HG03571 (cell line): Measurements from ENCODE around the gene CD99.

Experiments
- ATAC-seq: cut with Tn5 transposase; IDR thresholded peaks from one replicate; pipeline ENCODE4 v1.9.1; 2021; ENCODE audit not compliant: unreplicated experiment

Gene CD99

DNA sequence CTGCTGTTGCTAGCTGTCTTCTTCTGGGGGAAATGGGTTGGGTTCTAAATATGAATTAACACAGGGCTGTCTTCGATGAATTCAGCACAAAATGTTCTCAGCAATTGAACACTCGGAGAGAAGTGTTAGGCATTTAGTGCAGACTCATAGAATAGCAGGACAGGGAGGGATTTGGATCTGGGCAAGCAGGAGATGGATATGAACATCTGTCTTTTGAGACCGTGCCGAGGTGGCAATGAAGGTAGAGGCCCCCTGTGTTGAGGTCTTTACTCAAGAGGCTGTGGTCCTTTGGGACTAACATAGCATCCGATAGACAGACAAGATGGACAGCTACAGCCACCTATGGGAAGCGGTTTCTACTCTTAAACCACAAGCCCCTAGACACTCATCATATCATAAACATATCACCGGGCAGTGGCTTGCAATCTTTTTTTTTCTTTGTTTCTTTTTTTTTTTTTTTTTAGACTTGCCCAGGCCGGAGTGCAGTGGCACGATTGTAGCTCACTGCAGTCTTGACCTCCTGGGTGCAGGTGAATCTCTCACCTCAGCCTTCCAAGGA, 6.7 kb downstream of the CD99 start:
- ATAC-seq, result peak; percentile 48

DNA sequence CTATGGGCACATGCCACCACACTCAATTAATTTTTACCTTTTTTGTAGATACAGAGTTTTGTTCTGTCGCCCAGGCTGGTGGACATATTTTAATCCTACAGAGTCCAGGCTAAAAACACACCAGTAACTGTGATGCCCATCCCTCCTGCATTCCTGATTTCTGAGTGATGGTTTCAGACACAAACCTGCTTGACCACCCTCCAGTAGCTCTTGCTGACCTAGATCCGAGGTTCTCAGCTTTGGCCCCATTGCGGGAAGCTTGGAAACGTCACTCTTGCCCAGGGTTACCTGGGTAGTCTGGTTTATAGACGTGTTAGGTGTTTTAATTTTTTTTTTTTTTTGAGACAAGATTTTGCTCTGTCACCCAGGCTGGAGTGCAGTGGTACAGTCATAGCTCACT, 7.5 kb downstream of the CD99 start:
- ATAC-seq, result no peak

DNA sequence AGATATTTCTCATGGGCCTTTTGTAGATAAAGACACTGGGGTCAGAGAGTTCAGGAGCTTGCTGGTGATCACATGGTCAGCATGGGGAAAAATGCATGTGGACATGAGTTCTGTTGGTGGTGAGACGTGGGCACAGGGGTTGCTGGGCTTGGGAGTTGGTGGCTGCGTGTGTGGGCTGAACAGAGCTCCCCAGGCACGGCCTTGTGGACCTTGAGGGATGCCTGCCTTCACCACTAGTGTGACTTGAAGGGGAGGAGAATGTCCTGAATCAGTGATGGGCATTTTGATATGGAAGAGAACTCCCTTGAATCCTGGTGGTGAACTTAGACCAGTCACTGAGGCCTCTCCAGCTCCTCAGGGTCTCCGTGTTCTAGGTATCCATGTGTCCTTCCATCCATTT, 8.9 kb downstream of the CD99 start:
- ATAC-seq, result no peak

DNA sequence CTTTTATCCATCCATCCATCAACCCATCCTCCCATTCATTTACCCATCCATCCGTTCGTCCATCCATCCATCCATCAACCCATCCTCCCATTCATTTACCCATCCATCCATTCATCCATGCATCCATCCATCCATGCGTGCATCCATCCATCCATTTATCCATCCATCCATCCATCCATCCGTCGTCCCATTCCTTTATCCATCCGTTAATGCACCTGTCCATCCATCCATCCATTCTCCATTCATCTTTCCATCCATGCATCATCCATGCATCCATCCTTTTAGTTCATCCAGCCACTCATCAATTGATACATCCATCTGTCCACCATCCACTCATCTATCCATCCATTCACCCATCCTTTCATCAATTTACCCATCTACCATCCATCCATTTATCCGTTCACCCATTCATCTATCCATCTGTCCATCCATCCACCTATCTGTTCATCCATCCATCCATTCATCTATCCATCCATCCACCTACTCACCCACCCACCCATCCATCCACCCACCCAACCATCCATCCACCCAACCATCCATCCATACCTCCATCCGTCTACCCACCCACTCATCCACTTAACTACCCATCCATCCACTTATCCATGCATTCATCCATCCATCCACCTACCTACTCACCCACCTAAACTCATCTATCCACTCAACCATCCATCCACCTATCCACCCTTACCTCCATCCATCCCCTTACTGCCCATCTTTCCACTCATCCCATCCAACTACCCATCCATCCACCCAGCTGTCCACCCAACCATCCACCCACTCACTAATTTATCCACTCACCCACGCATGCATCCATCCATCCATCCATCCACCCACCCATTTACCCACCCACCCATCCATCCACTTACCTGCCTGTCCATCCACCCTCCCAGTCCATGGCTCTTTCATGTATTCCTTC, 9.6 kb downstream of the CD99 start:
- no peak for ATAC-seq

DNA sequence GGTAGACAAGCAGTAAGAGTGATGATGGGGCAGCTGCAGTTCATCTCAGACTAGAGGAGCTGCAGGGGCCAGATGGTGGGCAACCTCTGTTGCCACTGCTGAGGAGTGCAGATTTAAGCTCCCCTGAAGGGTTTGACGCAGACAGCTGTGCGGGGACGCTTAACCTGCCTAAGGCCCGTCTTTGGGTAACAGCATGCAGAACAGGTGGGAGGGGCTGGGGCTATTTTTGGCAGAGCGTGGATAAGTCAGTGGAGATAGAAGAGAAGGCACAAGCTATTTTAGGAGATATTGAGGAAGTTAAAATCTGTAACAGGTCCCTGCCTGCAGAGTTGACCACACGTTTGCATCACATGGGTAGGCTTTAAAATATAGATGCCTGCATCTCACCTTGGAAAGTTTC, 10.5 kb downstream of the CD99 start:
- ATAC-seq, result no peak

DNA sequence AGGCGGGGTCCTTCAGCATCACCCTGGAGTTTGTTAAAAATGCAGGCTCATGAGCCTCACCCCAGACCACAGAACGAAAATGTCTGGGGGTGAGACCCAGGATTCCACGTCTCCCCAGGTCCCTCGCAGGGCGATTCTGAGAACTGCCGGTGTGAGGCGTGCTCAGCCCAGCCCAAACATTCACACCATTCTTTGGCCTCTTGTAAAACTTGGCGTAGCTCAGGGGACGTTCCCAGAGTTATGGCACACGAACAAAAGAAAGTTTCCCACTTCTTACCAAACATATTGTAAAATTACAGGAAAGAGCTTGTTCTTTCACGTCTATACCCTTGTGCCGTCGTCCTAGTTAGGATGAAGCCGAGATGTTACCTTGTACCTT, 12.9 kb downstream of the CD99 start:
- no peak for ATAC-seq

DNA sequence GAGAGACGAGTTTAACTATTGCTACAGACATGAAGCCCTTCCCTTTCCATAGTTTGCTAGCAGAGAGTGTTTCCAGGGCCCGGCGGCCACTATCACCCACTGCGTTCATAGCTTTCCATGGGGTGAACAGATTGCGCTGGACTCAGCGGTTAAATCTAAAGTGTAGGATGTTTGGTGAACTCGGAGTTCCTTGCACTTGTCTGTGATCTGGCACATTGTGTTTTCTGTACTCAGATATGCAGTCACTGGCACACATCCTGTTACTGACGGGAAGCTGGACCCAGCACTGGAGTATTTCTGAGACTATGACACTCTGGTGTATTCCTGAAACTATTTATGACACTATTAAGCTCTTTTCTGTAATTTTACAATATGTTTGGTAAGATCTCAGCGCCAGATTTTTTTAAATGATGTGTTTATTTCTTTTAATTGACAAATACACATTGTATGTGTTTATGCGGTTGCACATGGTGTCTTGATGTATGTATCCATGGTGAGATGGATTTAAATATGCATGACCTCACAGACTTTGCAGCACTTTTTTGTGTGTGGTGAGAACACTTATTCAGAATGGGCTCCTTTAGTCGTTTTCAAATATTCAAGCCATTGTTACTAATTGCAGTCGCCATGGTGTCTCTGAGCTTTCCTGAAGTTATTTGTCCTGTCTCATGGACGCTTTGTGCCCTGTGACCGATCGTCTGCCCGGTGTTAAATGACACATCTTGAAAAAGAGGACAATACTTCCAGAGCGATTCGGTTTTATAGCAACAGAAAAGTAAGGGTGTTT, 14.1 kb downstream of the CD99 start:
- ATAC-seq, result no peak

DNA sequence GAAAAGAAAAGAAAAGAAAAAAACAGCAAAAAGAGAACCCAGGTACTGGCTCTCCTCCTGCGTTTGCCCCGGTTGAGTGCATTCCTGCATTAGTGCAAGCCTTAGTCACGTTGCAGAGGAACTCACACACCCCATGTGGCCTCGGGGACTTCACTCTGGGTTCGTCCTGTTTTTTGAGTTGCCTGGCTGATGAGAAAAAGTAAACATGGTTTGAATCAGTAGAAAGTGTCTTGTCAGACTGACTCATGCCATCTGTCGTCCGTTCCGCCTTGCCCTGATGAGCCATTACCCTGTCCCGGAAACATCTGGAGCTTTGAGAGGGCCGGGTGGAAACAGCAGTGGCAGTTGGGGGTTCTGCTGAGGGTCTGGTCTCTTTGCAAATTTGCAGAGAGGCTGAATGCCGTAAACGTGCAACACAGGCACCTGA, 16.3 kb downstream of the CD99 start:
- ATAC-seq, result peak; percentile 88

DNA sequence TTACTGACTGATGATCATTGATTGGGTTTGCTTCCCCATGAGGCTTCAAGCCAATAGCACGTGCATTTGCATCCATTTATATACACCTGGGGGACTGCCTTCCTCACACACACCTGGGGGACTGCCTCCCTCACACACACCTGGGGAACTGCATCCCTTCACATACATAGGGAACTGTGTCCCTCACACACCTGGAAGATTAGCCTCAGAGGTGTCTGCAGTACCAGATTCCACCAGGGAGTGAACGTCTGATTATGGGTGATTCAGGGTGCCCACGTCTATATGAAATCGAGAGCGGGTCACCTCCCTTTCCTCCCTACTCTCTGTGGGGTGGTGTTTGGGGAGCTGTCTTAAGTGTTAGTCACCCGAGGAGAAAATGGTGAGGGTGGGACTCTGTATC, 16.9 kb downstream of the CD99 start:
- no peak for ATAC-seq

DNA sequence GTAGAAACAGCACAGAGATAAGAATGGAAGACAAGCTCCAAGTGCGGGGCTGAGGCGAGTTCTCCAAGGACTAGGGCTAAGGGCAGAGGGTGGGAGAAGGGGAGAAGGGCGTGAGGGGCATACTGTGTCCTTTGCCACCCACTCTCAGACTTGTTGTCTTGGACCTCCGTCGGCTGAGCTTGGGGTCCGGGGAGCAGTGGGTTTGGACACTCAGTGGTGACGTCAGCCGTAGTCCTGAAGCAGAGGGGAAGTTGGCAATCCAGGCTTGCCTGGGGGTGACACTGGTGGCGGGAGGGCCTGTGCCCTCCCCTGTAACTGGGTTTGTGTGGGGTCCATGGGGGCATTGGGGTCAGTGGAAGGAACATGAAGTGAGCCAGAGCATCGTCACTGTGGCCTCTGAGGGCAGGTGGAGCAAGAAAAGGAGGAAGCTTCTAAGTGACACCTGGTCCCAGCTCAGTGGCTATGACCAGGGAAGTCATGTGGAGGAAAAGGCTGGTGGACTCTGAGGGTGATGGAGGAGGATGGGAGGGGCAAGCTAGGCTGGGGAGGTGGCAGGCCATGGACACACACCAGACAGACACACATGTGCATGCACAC, 17.6 kb downstream of the CD99 start:
- no peak for ATAC-seq

DNA sequence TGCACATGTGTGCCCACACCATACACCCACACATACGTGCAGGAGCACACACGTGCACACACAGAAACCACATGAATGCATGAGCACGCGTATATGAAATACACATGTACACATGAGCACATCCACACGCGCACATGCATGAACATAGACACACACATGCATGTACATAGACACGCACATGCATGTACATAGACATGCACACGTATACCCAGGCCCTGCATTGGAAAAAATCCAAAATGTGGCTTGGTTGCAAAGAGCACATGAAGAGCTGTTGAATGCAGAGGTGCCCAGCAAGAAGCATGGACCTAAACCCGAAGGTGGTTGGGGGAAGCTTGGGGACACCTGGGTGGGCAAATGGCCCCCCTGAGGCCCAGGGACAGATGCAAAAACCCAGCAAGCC, 18.5 kb downstream of the CD99 start:
- ATAC-seq, result no peak

DNA sequence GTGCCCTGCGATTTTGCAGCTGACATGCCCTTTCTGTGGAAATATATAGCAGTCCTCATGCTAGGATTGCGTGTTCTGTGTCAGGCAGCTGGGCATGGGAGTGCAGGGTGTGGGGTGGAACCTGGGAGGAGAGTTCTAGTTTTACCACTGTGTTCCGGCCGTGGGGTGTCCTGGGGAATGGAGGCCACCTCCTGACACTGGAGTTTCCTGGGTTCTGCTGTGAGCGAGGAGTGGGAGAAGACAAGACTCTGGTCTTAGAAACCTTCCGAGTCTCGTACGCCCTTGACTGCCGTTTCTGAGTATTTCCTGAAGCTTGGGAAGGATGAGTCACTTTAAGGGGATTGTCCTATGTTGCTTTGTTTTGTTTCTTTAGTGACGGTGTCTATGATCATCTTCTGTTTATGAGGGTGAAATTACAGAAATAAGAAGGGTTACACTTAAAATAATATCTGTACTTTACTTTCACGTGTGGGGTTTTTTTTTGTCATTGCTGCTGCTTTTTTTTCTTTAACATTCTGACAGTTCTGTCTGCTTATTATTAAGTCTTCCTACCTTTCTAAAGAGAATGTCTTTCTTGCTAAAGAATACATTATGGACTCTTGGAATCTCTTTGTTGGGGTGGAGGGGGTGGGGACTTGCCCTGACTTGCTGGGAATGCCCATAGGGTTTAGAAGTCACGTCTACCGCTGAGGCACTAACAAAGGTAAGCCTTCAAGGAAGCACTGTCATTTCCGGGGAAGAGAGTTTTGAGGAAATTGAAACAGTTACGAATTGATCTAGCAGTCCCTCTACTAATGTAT, 19.1 kb downstream of the CD99 start:
- no peak for ATAC-seq

DNA sequence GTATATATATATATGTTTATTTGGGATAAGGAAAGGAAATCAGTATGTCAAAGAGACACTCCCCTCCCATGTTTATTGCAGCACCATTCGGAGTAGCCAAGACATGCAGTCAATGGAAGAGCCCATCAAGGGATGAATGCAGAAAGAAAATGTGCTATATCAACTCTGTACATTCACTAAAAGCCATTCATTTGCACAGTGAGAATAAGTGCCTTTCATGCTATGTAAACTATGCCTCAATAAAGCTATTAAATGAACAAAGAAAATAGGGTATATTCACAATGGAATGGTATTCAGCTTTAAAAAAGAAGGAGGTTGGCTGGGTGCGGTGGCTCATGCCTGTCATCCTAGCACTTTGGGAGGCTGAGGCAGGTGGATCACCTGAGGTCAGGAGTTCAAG, 20.3 kb downstream of the CD99 start:
- ATAC-seq, result no peak

DNA sequence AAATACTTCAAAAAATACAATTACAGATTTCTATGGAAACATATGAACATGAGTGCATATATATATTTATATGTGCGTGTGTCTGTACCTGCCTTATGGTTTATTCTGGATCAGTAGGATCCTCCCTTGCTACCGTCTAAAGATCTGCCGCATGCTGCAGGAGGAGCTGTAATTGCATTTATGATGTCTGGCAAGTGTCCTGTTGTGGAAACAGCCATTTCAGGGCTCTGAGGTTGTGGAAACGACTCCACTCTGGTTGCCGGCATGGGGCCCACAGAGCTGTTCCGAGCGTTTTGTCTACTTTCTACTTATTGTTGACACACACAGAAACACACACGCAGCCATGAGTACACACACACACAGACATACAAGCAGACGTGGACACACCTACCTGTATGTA, 21.3 kb downstream of the CD99 start:
- ATAC-seq, result no peak

DNA sequence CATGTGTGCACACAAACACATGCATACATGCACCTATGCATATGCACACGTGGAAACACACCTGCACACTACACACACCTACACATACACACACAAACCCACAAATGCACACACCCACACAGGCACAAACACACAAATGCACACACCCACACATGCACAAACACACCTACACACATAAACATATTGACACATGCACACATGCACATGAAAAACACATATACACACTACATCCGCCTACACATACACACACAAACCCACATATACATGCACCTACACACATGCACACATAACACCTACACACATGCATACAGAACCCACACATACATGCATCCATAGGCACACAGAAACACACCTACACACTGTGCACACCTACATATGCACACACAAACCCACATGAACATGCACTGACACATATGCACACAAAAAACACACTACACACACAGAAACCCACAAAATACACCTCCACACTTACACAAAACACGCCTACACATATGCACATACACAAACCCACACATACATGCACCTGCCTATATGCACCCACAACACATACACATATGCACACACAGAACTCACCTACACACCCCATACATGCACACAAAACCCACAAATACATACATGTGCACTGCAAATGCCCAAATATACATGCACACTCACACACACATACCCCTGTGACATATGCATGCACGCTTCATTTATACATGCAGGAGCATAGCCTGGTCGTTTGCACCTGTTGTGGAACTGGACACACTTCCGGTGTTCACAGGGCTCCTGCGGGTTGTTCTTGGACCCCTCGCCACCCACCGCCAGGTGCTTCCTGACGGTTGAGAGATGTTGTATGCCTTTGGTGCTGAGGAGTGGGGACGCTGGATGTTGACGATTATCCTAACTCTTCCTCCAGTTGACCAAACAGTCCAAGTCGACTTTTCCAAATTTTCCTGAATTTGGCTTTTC, 22.1 kb downstream of the CD99 start:
- no peak for ATAC-seq

DNA sequence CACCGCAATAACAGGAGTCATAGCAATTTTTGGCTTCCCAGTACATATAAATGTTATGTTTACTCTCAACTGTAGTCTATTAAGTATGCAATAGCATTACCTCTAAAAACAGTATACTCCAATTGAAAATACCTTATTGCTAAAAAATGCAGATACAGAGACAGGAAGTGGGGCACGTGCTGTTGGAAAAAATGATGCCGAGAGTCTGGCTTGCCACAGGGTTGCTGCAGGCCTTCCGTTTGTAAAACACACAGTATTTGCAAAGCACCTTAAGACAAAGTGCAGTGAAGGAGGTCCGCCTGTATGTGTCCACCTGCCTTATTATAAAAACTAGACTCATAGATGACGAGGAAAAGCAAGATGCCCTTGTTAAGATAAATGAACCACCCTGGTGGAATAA, 23.5 kb downstream of the CD99 start:
- no peak for ATAC-seq

DNA sequence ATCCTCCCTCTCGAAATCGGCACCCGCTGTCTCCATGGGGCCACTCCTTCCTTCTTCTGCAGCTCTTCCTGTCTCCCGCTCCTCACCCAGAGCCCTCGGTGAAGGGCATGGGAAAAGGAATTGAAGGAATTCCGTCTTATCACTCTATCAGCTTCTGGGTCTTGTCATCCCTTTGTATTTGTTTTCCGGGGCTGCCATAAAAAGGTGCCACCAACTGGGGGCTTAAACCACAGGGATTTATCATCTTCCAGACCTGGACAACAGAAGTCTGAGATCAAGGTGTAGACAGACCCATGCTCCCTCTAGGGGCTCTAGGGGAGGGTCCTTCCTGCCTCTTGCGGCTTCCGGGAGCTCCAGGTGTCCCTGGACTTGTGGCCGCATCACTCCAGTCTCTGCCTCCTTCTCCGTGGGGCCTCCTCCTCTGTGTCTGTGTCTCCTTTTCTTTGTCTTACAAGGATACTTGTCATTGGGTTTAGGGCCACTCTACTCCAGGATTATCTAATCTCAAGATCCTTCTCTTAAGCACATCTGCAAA, 24.0 kb downstream of the CD99 start:
- no peak for ATAC-seq

DNA sequence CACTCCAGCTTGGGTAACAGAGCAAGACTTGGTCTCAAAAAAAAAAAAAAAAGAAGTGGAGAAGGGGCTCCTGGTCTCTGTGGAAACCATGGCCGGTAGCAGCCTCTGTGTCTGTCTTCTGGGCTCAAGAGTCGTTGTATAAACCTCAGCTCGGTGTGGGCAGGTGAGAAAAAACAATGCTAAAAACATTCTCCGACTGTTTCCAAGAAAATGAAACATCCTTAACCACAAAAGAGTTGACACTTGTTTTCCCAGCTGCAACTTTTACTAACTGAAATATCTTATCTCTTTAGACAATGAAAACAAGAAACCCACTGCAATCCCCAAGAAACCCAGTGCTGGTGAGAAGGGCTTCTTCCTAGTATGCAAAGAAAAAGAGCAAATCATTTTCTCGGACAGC, 26.2 kb downstream of the CD99 start:
- ATAC-seq, result no peak

DNA sequence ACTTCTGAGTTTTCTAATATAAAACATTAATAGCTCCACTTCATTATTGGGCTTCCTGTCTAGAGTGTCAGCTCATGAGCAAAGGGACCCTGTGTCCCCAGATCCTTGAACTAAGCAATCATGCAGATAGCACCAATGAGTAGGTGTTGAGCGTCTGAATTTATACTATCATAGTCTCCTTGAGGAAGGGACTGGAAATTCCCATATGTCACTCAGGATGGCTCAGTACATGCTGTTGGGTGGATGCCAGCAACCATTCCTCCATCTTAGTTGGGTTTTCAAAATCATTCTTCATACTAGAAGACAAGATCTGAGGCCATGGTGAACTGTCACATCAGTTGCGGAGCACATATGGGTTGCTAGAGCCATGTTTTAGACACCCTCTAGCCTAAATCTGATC, 27.7 kb downstream of the CD99 start:
- ATAC-seq, result no peak
